DOHH2 (cell line): ENCODE data around the gene PIK3AP1.
A peak's percentile ranks its signal among the peaks of the same experiment; 100 is the strongest.

Experiments used
- H3F3A ChIP-seq: fragments of 200-600 bp; sonication (generic), shearing (Covaris generic); 2 replicates; pipeline ENCODE4 v1.6.0; 2016; ENCODE audit warnings: antibody characterized with exemption, mild to moderate bottlenecking; ENCODE audit not compliant: control insufficient read depth, insufficient read depth
- H3K27ac ChIP-seq: fragments of 200-600 bp; sonication (generic); 2 replicates; pipeline ENCODE4 v1.5.1; 2014; ENCODE audit warnings: low read depth, mild to moderate bottlenecking, low read length, moderate library complexity
- H3K27me3 ChIP-seq: fragments of 200-600 bp; sonication (generic); 2 replicates; pipeline ENCODE4 v1.6.1; 2014; ENCODE audit warnings: mild to moderate bottlenecking, low read length, mixed read lengths; ENCODE audit not compliant: control insufficient read depth
- H3K36me3 ChIP-seq: fragments of 200-600 bp; sonication (generic); 2 replicates; pipeline ENCODE4 v1.6.1; 2014; ENCODE audit warnings: mild to moderate bottlenecking, low read length, moderate library complexity, mixed read lengths; ENCODE audit not compliant: control insufficient read depth
- H3K4me1 ChIP-seq: fragments of 200-600 bp; sonication (generic); 2 replicates; pipeline ENCODE4 v1.6.1; 2014; ENCODE audit warnings: mild to moderate bottlenecking, low read length, mixed read lengths; ENCODE audit not compliant: control insufficient read depth
- H3K4me2 ChIP-seq: fragments of 200-600 bp; sonication (generic); 2 replicates; pipeline ENCODE4 v1.6.0; 2014; ENCODE audit warnings: mild to moderate bottlenecking, low read length, moderate library complexity
- H3K4me3 ChIP-seq: fragments of 200-600 bp; sonication (generic); 2 replicates; pipeline ENCODE4 v1.5.1; 2014; ENCODE audit warnings: mild to moderate bottlenecking, low read length, mixed read lengths
- H3K79me2 ChIP-seq: fragments of 200-600 bp; sonication (generic); 2 replicates; pipeline ENCODE4 v1.6.1; 2014; ENCODE audit warnings: mild to moderate bottlenecking, low read length, mixed read lengths; ENCODE audit not compliant: control insufficient read depth
- H3K9me2 ChIP-seq: fragments of 200-600 bp; sonication (generic); replicated peaks from 2 replicates; pipeline ENCODE4 v1.6.1; 2014; ENCODE audit warnings: mild to moderate bottlenecking, low read length, mixed read lengths; ENCODE audit not compliant: control insufficient read depth
- H3K9me3 ChIP-seq: fragments of 200-600 bp; sonication (generic); 2 replicates; pipeline ENCODE4 v1.6.1; 2014; ENCODE audit warnings: antibody characterized with exemption, low read length, mixed read lengths; ENCODE audit not compliant: control insufficient read depth, insufficient read depth
- H4K20me1 ChIP-seq: fragments of 200-600 bp; sonication (generic); 2 replicates; pipeline ENCODE4 v1.6.0; 2014; ENCODE audit warnings: low read depth, mild to moderate bottlenecking, antibody characterized with exemption, low read length, moderate library complexity; ENCODE audit not compliant: control insufficient read depth, insufficient read depth
- EZH2phosphoT487 ChIP-seq: fragments of 200-600 bp; sonication (generic); IDR thresholded peaks from 2 replicates; pipeline ENCODE4 v1.6.1; 2017; ENCODE audit warnings: borderline replicate concordance, mild to moderate bottlenecking, antibody characterized with exemption, low read length, moderate library complexity, mixed read lengths
- TF ChIP-seq, protein P1 (sequence below): fragments of 200-600 bp; sonication (generic); IDR thresholded peaks from one replicate; pipeline ENCODE4 v1.5.1; 2014; ENCODE audit warnings: antibody characterized with exemption, mild to moderate bottlenecking, low read depth, low read length; ENCODE audit not compliant: poor library complexity, severe bottlenecking

Gene PIK3AP1

DNA sequence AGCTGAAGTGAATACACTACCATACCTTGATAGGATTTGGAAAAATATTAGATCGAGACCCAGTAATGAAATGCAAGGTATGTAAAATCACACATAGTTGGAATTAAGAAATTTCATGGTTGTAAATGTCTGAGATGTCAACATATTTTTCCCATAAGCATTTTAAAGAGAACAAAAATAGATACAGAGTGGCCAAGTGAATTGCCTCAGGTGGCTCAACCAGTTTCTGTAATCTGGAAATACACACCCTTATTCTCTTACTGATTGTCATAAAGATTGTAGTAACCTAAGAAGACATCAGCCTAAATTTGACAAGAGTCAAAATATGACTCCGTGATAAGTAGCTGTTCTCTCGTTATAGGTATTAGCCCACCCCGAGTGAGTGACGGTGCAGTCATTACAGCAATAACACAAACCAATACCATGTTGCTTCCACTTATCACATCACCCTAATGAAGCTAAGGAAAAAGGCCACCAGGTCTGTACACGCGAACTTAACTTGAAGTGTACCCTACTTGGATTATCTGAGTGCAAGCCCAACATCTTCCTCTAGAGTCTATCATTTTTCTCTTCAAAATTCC is 23.4 kb downstream of the PIK3AP1 start:
- peaks cover 23% of the 10 kb centered on the region for H4K20me1 ChIP-seq
- H3K4me3 ChIP-seq, result peak overlapping the region; percentile 82
- no peaks in the 10 kb centered on the region for H3K9me2 ChIP-seq
- peaks cover 83% of the 10 kb centered on the region for H3K36me3 ChIP-seq
- peaks cover 100% of the 10 kb centered on the region for H3K79me2 ChIP-seq
- TF ChIP-seq EZH2phosphoT487, result no peak
- TF ChIP-seq, protein P1, sequence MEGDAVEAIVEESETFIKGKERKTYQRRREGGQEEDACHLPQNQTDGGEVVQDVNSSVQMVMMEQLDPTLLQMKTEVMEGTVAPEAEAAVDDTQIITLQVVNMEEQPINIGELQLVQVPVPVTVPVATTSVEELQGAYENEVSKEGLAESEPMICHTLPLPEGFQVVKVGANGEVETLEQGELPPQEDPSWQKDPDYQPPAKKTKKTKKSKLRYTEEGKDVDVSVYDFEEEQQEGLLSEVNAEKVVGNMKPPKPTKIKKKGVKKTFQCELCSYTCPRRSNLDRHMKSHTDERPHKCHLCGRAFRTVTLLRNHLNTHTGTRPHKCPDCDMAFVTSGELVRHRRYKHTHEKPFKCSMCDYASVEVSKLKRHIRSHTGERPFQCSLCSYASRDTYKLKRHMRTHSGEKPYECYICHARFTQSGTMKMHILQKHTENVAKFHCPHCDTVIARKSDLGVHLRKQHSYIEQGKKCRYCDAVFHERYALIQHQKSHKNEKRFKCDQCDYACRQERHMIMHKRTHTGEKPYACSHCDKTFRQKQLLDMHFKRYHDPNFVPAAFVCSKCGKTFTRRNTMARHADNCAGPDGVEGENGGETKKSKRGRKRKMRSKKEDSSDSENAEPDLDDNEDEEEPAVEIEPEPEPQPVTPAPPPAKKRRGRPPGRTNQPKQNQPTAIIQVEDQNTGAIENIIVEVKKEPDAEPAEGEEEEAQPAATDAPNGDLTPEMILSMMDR, result no peak
- peaks cover 23% of the 10 kb centered on the region for H3F3A ChIP-seq
- H3K4me1 ChIP-seq, result peaks cover 93% of the 10 kb centered on the region
- H3K9me3 ChIP-seq, result no peaks in the 10 kb centered on the region
- peak overlapping the region; percentile 93 for H3K4me2 ChIP-seq
- no peaks in the 10 kb centered on the region for H3K27me3 ChIP-seq
- H3K27ac ChIP-seq, result peak overlapping the region; percentile 66

DNA sequence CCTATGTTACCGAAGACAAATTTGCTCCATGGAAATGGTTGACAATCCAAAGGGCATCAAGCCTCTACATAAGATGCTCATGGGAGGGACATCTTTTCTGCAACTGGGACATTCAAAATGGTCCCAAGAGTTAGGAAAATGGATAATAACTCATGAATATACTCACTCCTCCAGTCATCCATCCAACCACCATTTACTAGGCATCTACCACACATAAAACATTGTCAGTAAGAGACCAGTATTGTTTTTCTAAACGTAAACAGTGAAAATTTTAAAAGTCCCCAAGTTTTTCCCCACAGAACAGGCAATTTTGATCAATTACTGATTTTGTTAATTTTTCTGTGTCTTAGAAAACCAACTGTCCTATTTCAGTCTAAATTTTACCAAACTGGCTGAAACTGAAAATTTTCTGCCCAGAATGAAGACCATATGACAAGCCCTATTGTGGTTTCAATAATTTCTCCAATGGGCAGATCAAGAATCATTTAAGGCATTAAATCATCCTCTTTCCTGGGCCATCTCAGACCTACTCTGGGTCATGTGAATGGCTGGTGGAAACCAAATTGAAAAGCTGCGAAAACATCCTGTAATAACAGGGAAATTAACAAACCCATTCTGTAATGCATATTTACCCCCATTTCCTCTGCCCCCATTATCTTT is 24.2 kb downstream of the PIK3AP1 start:
- Histone ChIP-seq H4K20me1 (peaks cover 23% of the 10 kb centered on the region), H3K4me2 (peak overlapping the region; percentile 93), H3K27ac (peak overlapping the region; percentile 66), H3K4me3 (peak overlapping the region; percentile 82), H3K9me2 (no peaks in the 10 kb centered on the region), H3K36me3 (peaks cover 84% of the 10 kb centered on the region), H3K27me3 (no peaks in the 10 kb centered on the region), H3F3A (peaks cover 14% of the 10 kb centered on the region), H3K4me1 (peaks cover 93% of the 10 kb centered on the region), H3K9me3 (no peaks in the 10 kb centered on the region), H3K79me2 (peaks cover 100% of the 10 kb centered on the region)
- TF ChIP-seq, protein P1, result no peak
- TF ChIP-seq EZH2phosphoT487, result no peak

DNA sequence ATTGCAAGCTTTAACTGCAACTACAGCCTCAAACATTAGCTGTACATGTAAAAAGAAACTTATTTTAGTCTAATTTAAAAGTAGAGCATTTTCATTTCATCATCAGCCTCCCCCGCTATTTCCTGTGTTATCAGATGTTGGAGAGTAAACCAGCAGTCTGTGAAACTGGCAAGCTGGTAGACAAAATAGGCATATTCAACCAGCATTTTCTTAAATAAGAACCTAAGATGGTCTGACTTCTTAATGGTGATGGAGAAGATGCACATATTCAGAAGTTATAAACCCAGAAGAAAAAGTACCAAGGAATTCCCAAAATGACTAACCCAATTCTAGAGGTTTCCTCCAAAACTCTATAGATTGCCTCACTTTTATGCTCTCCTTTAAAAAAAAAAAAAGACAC is 24.9 kb downstream of the PIK3AP1 start:
- peaks cover 10% of the 10 kb centered on the region for H3F3A ChIP-seq
- no peaks in the 10 kb centered on the region for H3K9me3 ChIP-seq
- peaks cover 94% of the 10 kb centered on the region for H3K4me1 ChIP-seq
- H3K27ac ChIP-seq, result peak overlapping the region; percentile 66
- peak overlapping the region; percentile 93 for H3K4me2 ChIP-seq
- no peak for TF ChIP-seq EZH2phosphoT487
- TF ChIP-seq, protein P1, result no peak
- H3K9me2 ChIP-seq, result no peaks in the 10 kb centered on the region
- H4K20me1 ChIP-seq, result peaks cover 26% of the 10 kb centered on the region
- peak overlapping the region; percentile 82 for H3K4me3 ChIP-seq
- H3K27me3 ChIP-seq, result no peaks in the 10 kb centered on the region
- peaks cover 100% of the 10 kb centered on the region for H3K79me2 ChIP-seq
- peaks cover 85% of the 10 kb centered on the region for H3K36me3 ChIP-seq
